ENCODE measurements around the gene NCAPH2. TPM values are rescaled to one million over a fixed set of nuclear protein-coding genes. Genes with fewer than 3 reads are reported as not detected.

Gene NCAPH2
- total RNA-seq, 4 donors from 2014 or later: 26.5 to 64.7 (median 41.6) TPM

DNA sequence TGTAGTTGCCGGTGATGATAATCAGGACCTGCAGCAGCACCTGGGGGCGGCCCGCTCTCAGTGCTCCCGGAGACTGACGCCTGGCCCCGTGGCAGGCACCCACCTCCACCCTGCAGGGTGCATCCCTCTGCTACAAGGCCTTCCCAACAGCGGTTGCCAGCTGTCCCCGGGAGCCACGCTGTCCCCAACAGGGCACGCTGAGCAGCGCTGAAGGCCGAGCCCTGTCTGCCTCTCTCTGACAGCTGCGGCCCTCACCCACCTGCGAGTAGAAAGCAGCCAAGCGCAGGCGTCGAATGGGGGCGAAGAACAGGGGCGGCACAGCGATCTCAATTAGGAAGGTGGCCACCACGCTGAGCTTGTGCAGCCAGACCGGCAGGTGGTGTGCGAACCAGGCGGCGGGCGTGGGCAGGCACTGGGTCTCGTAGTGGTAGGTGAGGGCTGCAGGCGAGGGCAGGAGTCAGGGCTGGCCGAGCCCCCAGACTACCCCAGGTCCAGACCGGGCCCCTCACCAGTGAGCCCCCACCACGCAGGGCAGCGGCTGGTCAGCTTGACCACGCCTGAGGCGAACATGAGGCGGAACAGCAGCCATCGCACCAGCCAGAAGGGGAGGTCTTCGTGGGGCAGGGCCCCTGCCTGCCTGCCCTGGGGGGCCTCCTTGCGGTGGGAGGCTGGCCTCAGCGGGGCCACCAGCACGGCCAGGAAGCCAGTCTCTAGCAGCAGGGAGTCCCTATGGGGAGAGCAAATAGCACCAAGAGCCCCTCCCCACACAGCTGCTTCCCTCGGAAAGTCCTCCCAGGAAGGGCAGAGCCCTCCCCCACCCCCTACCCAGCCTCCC is 2.0 kb upstream of the NCAPH2 start:
- intact Hi-C loops (cut with DNase I; ENCODE audit: low total_unique reads) (no loop called here), in situ Hi-C loops (cut with MboI; ENCODE audit: low pct_ligation_motif_present in 1 of 4, low pct_unique_long_range_greater_than_20kb in 1 of 4, low sequenced_read_pairs in 3 of 4) (no loop called here)
- peaks cover 0 to 4% (median 0%) of the 10 kb centered on the region in 4 donors for H3K36me3 ChIP-seq
- WGBS, 2 donors (ENCODE audit: low coverage in 1 of 2): 90 to 94% methylated on average over 2 to 40 of the region's 41 CpGs
- H3K9me3 ChIP-seq: no peaks in the 10 kb centered on the region
- H3K27ac ChIP-seq: no peak overlapping the region
- peak overlapping the region in 1 of 4 donors; percentile 97 for H3K4me3 ChIP-seq
- H3K4me1 ChIP-seq: peaks cover 8 to 30% (median 21%) of the 10 kb centered on the region in 4 donors
- DNase-seq: no peak
- H3K27me3 ChIP-seq: no peaks in the 10 kb centered on the region
- TF ChIP-seq POLR2AphosphoS5 (IDR thresholded peaks at IDR 0.05) (no peak), EP300 (IDR thresholded peaks at IDR 0.05; ENCODE audit: low read depth) (no peak), POLR2A (IDR thresholded peaks at IDR 0.05) (no peak), CTCF (IDR thresholded peaks at IDR 0.05) (no peak)

DNA sequence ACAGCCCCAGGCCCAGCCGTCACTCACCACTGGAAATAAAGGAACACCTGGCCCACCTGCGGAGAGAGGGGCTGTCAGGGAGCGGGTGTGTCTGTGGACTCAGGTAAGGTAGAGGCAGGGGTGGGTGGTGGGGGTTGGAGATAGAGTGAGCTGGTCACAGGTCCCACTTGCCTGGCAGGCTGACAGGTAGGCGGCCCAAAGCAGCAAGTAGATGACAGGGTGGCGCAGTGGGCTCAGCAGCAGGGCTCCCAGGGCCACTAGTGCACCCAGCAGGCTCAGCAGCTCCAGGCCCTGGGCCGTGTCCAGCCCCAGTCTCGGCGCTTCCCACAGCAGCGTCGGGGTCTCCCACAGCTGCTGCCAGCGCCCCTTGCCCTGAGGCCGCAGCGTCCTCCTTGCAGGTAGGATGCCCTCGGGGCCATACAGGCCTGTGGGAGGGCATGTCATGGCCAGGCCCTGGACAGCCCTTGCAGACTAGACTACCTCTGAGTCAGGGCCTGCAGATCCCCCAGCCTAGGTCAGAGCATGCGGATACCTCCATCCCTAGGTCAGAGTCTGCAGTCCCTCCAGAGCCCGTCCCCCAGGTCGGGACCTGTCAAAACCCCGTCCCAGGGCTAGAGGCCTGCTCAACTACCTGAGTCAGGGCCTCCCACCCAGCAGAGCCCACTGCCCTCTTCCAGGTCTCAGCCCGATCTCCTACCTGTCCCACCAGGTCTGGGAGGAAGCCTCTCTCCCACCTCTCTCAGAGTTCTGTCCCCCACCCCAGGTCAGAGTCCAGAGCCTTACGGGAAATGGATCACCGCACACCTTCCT is 1.2 kb upstream of the NCAPH2 start:
- 29% methylated on average over 18 of the region's 21 CpGs; no CpG with 5 or more reads in 1 of the 2 donors for WGBS, 2 donors (ENCODE audit: low coverage in 1 of 2)
- peaks cover 0 to 4% (median 0%) of the 10 kb centered on the region in 4 donors for H3K36me3 ChIP-seq
- H3K27me3 ChIP-seq: no peaks in the 10 kb centered on the region
- no peak for DNase-seq
- intact Hi-C loops (cut with DNase I; ENCODE audit: low total_unique reads): no loop called here
- H3K4me1 ChIP-seq: peaks cover 8 to 30% (median 21%) of the 10 kb centered on the region in 4 donors
- H3K9me3 ChIP-seq: no peaks in the 10 kb centered on the region
- H3K4me3 ChIP-seq: peak overlapping the region; percentile 59 to 98 (median 93)
- peak overlapping the region; percentile 87 to 96 (median 90) for H3K27ac ChIP-seq
- no peak for TF ChIP-seq POLR2AphosphoS5 (IDR thresholded peaks at IDR 0.05)
- TF ChIP-seq POLR2A (IDR thresholded peaks at IDR 0.05): no peak
- no peak for TF ChIP-seq CTCF (IDR thresholded peaks at IDR 0.05)
- TF ChIP-seq EP300 (IDR thresholded peaks at IDR 0.05; ENCODE audit: low read depth): no peak
- in situ Hi-C loops (cut with MboI; ENCODE audit: low pct_ligation_motif_present in 1 of 4, low pct_unique_long_range_greater_than_20kb in 1 of 4, low sequenced_read_pairs in 3 of 4): no loop called here

DNA sequence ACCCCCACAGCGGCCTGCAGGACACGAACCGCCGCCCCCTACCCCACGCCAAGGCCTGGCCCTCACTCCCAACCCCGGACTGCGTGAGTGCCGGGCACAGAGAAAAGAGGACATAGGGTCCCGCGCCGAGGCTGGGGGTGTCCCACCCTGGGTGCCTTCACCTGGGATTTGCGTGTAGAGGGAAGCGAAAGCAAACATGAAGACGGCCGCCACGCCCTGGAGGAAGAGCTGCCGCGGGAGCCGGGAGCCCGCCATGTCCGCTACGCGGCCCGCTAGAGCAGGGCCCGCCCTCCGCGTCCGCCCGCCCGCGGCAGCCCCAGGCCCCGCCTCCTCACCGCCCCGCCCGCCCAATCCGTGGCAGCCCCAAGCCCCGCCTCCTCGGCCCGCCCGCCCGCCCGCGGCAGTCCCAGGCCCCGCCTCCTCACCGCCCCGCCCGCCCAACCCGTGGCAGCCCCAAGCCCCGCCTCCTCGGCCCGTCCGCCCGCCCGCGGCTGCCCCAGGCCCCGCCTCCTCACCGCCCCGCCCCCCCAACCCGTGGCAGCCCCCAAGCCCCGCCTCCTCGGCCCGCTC is 518 bp upstream of the NCAPH2 start, which contains the start of gene LMF2:
Gene LMF2, minus strand, starts transcription at position 282 of the 570 bp plus-strand sequence. Its CDS starts 27 bp downstream, at position 255.
- 0% methylated on average over 9 of the region's 62 CpGs; no CpG with 5 or more reads in 1 of the 2 donors for WGBS, 2 donors (ENCODE audit: low coverage in 1 of 2)
- Histone ChIP-seq H3K4me1 (peaks cover 8 to 30% (median 21%) of the 10 kb centered on the region in 4 donors), H3K27ac (peak within 1 kb of the TSS; percentile 90 to 96 (median 92)), H3K9me3 (no peaks in the 10 kb centered on the region), H3K36me3 (peaks cover 0 to 4% (median 0%) of the 10 kb centered on the region in 4 donors), H3K4me3 (peak within 1 kb of the TSS; percentile 81 to 98 (median 93)), H3K27me3 (no peaks in the 10 kb centered on the region)
- TF ChIP-seq POLR2A (IDR thresholded peaks at IDR 0.05): peak; percentile 45
- no peak for TF ChIP-seq EP300 (IDR thresholded peaks at IDR 0.05; ENCODE audit: low read depth)
- peak in 2 of 3 donors; percentile 40 to 65 for TF ChIP-seq POLR2AphosphoS5 (IDR thresholded peaks at IDR 0.05)
- no peak for TF ChIP-seq CTCF (IDR thresholded peaks at IDR 0.05)
- intact Hi-C loops (cut with DNase I; ENCODE audit: low total_unique reads) (no loop called here), in situ Hi-C loops (cut with MboI; ENCODE audit: low pct_ligation_motif_present in 1 of 4, low pct_unique_long_range_greater_than_20kb in 1 of 4, low sequenced_read_pairs in 3 of 4) (no loop called here)
- peak; percentile 95 for DNase-seq
